DND-41 (cell line): ENCODE results near the gene PLK1.

Source experiments
- ATAC-seq: fragments of 200-7000 bp; cut with Tn5 transposase; 3 replicates; pipeline ENCODE4 v1.9.1; 2021; ENCODE audit warnings: low read depth; ENCODE audit not compliant: insufficient read depth
- DNase-seq: peaks from one replicate; pipeline ENCODE4 v3.0.0-alpha.2; 2020
- H2AFZ ChIP-seq: 2 replicates; pipeline ENCODE4 v1.6.0; 2012; ENCODE audit warnings: low read depth, low read length
- H3K27ac ChIP-seq: 2 replicates; pipeline ENCODE4 v1.5.1; 2012; ENCODE audit warnings: low read length, inconsistent platforms
- H3K27me3 ChIP-seq: fragments of 200-600 bp; sonication (generic); 2 replicates; pipeline ENCODE4 v1.6.0; 2012; ENCODE audit warnings: low read length, mild to moderate bottlenecking, inconsistent platforms; ENCODE audit not compliant: insufficient read depth, poor library complexity
- H3K36me3 ChIP-seq: 2 replicates; pipeline ENCODE4 v1.5.1; 2012; ENCODE audit warnings: low read length, inconsistent platforms; ENCODE audit not compliant: insufficient read depth
- H3K4me1 ChIP-seq: 2 replicates; pipeline ENCODE4 v1.5.1; 2012; ENCODE audit warnings: mild to moderate bottlenecking, low read length; ENCODE audit not compliant: insufficient read depth
- H3K4me2 ChIP-seq: 2 replicates; pipeline ENCODE4 v1.6.0; 2012; ENCODE audit warnings: mild to moderate bottlenecking, moderate library complexity, low read length, inconsistent platforms; ENCODE audit not compliant: insufficient read depth
- H3K4me3 ChIP-seq, 2 experiments: fragments of 200-600 bp in 1 of 2; shearing (Covaris generic) in 1 of 2; 2 replicates each; pipeline ENCODE4 v1.5.1; 2012 to 2016; ENCODE audit warnings: inconsistent platforms in 2 of 2, low read length in 2 of 2, mild to moderate bottlenecking in 2 of 2, low read depth in 1 of 2, moderate library complexity in 1 of 2
- H3K79me2 ChIP-seq: 2 replicates; pipeline ENCODE4 v1.6.0; 2012; ENCODE audit warnings: low read length, inconsistent platforms; ENCODE audit not compliant: insufficient read depth
- H3K9ac ChIP-seq: 2 replicates; pipeline ENCODE4 v1.6.0; 2012; ENCODE audit warnings: low read depth, mild to moderate bottlenecking, inconsistent platforms, low read length, moderate library complexity
- H3K9me3 ChIP-seq: 2 replicates; pipeline ENCODE4 v1.5.1; 2012; ENCODE audit warnings: low read length, moderate library complexity, mild to moderate bottlenecking, inconsistent platforms; ENCODE audit not compliant: insufficient read depth, severe bottlenecking
- H4K20me1 ChIP-seq: 2 replicates; pipeline ENCODE4 v1.6.0; 2012; ENCODE audit warnings: low read length; ENCODE audit not compliant: insufficient read depth
- EZH2 ChIP-seq: IDR thresholded peaks from 3 replicates; pipeline ENCODE4 v1.6.1; 2012; ENCODE audit warnings: borderline replicate concordance, low read depth, mild to moderate bottlenecking, moderate library complexity, low read length, inconsistent platforms; ENCODE audit not compliant: severe bottlenecking
- TF ChIP-seq, protein P1 (sequence below): IDR thresholded peaks from 2 replicates; pipeline ENCODE4 v1.5.1; 2012; ENCODE audit warnings: borderline replicate concordance, low read length, moderate library complexity, mild to moderate bottlenecking; ENCODE audit not compliant: poor library complexity, severe bottlenecking; ENCODE audit errors: extremely low read depth

The PLK1 gene

DNA sequence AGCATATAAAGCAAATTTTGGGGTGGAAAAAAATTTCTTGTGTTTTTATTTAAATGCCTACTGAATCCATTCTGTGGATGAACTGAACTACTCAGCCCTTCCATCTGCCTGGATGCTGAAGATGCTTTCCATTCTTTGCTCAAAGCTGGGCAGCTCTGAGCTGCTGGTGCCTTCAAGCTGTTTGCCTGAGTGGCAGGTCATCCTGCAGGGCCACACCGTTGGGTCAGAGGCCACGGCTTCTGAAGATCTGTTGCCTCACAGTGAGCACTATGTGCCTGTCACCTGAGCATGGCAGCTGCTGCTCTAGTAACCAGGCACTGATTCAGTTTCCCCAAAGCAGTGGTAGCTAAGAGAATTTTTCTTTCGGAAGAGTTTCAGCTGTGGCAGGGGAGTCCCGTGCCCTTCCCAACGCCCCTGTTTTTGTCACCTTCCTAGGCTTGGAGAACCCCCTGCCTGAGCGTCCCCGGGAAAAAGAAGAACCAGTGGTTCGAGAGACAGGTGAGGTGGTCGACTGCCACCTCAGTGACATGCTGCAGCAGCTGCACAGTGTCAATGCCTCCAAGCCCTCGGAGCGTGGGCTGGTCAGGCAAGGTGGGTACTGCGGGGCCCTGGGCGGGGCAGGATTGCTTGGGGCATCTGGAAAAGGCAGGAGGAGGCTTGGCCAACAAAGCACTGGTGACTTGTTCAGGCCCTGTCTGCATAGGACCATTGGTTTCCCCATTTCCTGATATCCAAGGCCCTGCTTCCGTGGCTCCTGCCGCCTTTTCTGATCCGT, 8.5 kb downstream of the PLK1 start:
- Histone ChIP-seq H4K20me1 (peaks cover 20% of the 10 kb centered on the region), H3K9me3 (no peaks in the 10 kb centered on the region), H3K79me2 (peaks cover 22% of the 10 kb centered on the region), H3K27me3 (no peaks in the 10 kb centered on the region), H3K9ac (no peak overlapping the region), H3K4me3 (no peak overlapping the region), H3K36me3 (peaks cover 83% of the 10 kb centered on the region), H2AFZ (no peak overlapping the region), H3K4me2 (no peak overlapping the region), H3K4me1 (peaks cover 10% of the 10 kb centered on the region; the same call in 1 of the 2 replicates), H3K27ac (no peak overlapping the region)
- TF ChIP-seq EZH2: no peak
- TF ChIP-seq, protein P1, sequence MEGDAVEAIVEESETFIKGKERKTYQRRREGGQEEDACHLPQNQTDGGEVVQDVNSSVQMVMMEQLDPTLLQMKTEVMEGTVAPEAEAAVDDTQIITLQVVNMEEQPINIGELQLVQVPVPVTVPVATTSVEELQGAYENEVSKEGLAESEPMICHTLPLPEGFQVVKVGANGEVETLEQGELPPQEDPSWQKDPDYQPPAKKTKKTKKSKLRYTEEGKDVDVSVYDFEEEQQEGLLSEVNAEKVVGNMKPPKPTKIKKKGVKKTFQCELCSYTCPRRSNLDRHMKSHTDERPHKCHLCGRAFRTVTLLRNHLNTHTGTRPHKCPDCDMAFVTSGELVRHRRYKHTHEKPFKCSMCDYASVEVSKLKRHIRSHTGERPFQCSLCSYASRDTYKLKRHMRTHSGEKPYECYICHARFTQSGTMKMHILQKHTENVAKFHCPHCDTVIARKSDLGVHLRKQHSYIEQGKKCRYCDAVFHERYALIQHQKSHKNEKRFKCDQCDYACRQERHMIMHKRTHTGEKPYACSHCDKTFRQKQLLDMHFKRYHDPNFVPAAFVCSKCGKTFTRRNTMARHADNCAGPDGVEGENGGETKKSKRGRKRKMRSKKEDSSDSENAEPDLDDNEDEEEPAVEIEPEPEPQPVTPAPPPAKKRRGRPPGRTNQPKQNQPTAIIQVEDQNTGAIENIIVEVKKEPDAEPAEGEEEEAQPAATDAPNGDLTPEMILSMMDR: no peak
- no peak for DNase-seq
- ATAC-seq: no peak

DNA sequence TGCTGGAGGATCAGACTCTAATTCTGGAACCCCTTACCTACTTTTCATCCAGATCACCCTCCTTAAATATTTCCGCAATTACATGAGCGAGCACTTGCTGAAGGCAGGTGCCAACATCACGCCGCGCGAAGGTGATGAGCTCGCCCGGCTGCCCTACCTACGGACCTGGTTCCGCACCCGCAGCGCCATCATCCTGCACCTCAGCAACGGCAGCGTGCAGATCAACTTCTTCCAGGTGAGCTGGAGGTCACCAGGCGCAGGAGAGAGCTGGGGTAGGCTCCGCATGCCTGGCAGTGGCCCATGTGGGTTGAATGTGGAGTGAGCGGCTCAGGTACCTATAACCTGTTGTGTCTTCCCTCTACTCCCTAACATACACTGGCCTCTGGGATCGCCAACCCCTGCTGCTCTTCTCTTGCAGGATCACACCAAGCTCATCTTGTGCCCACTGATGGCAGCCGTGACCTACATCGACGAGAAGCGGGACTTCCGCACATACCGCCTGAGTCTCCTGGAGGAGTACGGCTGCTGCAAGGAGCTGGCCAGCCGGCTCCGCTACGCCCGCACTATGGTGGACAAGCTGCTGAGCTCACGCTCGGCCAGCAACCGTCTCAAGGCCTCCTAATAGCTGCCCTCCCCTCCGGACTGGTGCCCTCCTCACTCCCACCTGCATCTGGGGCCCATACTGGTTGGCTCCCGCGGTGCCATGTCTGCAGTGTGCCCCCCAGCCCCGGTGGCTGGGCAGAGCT, 10.9 kb downstream of the PLK1 start:
- peaks cover 61% of the 10 kb centered on the region for H3K36me3 ChIP-seq
- ATAC-seq: no peak
- no peak for TF ChIP-seq EZH2
- TF ChIP-seq, protein P1: no peak

GRCh38 chr16:23690771-23691482, 12.2 kb downstream of the PLK1 start:
- Histone ChIP-seq H2AFZ (no peak overlapping the region), H3K4me2 (no peak overlapping the region), H3K4me3 (no peak overlapping the region), H3K27me3 (no peaks in the 10 kb centered on the region), H3K4me1 (no peaks in the 10 kb centered on the region), H3K27ac (no peak overlapping the region), H4K20me1 (peaks cover 15% of the 10 kb centered on the region), H3K9ac (no peak overlapping the region), H3K9me3 (no peaks in the 10 kb centered on the region), H3K36me3 (peaks cover 52% of the 10 kb centered on the region), H3K79me2 (no peaks in the 10 kb centered on the region)
- DNase-seq (no peak), ATAC-seq (peak; percentile 29)
- TF ChIP-seq, protein P1: no peak
- no peak for TF ChIP-seq EZH2

More for the DNA sequence above, 10.9 kb downstream of the PLK1 start:
- H3K4me1 ChIP-seq: no peaks in the 10 kb centered on the region
- peaks cover 15% of the 10 kb centered on the region for H4K20me1 ChIP-seq
- peaks cover 3% of the 10 kb centered on the region; the same call in 1 of the 2 replicates for H3K79me2 ChIP-seq
- H3K27me3 ChIP-seq: no peaks in the 10 kb centered on the region
- H3K9me3 ChIP-seq: no peaks in the 10 kb centered on the region
- no peak overlapping the region for H3K4me2 ChIP-seq
- H3K4me3 ChIP-seq: no peak overlapping the region
- H3K27ac ChIP-seq: no peak overlapping the region
- no peak for DNase-seq
- H3K9ac ChIP-seq: no peak overlapping the region
- H2AFZ ChIP-seq: no peak overlapping the region
